GM23338 (cell line): ENCODE data around the gene TNFRSF6B. TPM values are rescaled to one million over a fixed set of nuclear protein-coding genes. Genes with fewer than 3 reads are reported as not detected.
A peak's percentile ranks its signal among the peaks of the same experiment; 100 is the strongest.

Experiments used
- ATAC-seq: fragments of 200-7000 bp; cut with Tn5 transposase; 3 replicates; pipeline ENCODE4 v1.9.1; 2020
- DNase-seq: peaks from one replicate; pipeline ENCODE4 v3.0.0-alpha.2; 2015; ENCODE audit warnings: low spot score
- H2AFZ ChIP-seq: fragments of 200-600 bp; sonication (generic); 2 replicates; pipeline ENCODE4 v1.8.0; 2016; ENCODE audit warnings: antibody characterized with exemption, mild to moderate bottlenecking, moderate library complexity
- H3F3A ChIP-seq: fragments of 200-600 bp; sonication (generic); replicated peaks from 2 replicates; pipeline ENCODE4 v1.8.0; 2017; ENCODE audit warnings: antibody characterized with exemption, mixed run types, low read depth
- H3K27ac ChIP-seq: fragments of 200-600 bp; sonication (generic); 2 replicates; pipeline ENCODE4 v1.6.1; 2016; ENCODE audit warnings: low read depth
- H3K27me3 ChIP-seq: fragments of 200-600 bp; sonication (generic); 2 replicates; pipeline ENCODE4 v1.8.0; 2016; ENCODE audit warnings: mild to moderate bottlenecking, mixed run types, moderate library complexity; ENCODE audit not compliant: insufficient read depth
- H3K36me3 ChIP-seq: fragments of 200-600 bp; sonication (generic); 2 replicates; pipeline ENCODE4 v1.8.0; 2016; ENCODE audit warnings: mild to moderate bottlenecking; ENCODE audit not compliant: insufficient read depth
- H3K4me1 ChIP-seq: fragments of 200-600 bp; sonication (generic); 2 replicates; pipeline ENCODE4 v1.8.0; 2016; ENCODE audit warnings: mild to moderate bottlenecking, moderate library complexity; ENCODE audit not compliant: insufficient read depth
- H3K4me2 ChIP-seq: fragments of 200-600 bp; sonication (generic); 2 replicates; pipeline ENCODE4 v1.7.1; 2017; ENCODE audit warnings: mixed run types
- H3K4me3 ChIP-seq: fragments of 200-600 bp; sonication (generic); 2 replicates; pipeline ENCODE4 v1.6.1; 2016; ENCODE audit warnings: mixed run types
- H3K79me2 ChIP-seq: fragments of 200-600 bp; sonication (generic); replicated peaks from 2 replicates; pipeline ENCODE4 v1.8.0; 2017; ENCODE audit warnings: mild to moderate bottlenecking; ENCODE audit not compliant: insufficient read depth
- H3K9me2 ChIP-seq: fragments of 200-600 bp; sonication (generic); 2 replicates; pipeline ENCODE4 v1.8.0; 2017; ENCODE audit not compliant: insufficient read depth
- H4K20me1 ChIP-seq: fragments of 200-600 bp; sonication (generic); replicated peaks from 2 replicates; pipeline ENCODE4 v1.8.0; 2017; ENCODE audit warnings: mild to moderate bottlenecking; ENCODE audit not compliant: insufficient read depth
- H3K27ac Mint-ChIP-seq: 2 replicates; pipeline ENCODE4 v1.8.0; 2020; ENCODE audit warnings: inconsistent platforms, mild to moderate bottlenecking, moderate library complexity, mixed read lengths
- H3K27me3 Mint-ChIP-seq: 3 replicates; pipeline ENCODE4 v1.8.0; 2022; ENCODE audit warnings: low read depth, mild to moderate bottlenecking, moderate library complexity, mixed read lengths, inconsistent platforms; ENCODE audit not compliant: insufficient read depth, poor library complexity
- H3K36me3 Mint-ChIP-seq: 3 replicates; pipeline ENCODE4 v1.8.0; 2021; ENCODE audit warnings: low read depth, mild to moderate bottlenecking, inconsistent platforms, moderate library complexity, mixed read lengths
- H3K4me1 Mint-ChIP-seq: 3 replicates; pipeline ENCODE4 v1.8.0; 2020; ENCODE audit warnings: mild to moderate bottlenecking, inconsistent platforms, mixed read lengths
- H3K4me3 Mint-ChIP-seq: 3 replicates; pipeline ENCODE4 v1.8.0; 2021; ENCODE audit warnings: moderate library complexity, mild to moderate bottlenecking, inconsistent platforms, mixed read lengths
- H3K9me3 Mint-ChIP-seq: 3 replicates; pipeline ENCODE4 v1.8.0; 2020; ENCODE audit warnings: moderate library complexity, mild to moderate bottlenecking, inconsistent platforms, mixed read lengths
- CREB1 ChIP-seq: fragments of 250-450 bp; sonication (Bioruptor Pico); IDR thresholded peaks from 2 replicates; pipeline ENCODE4 v1.5.0; 2020; ENCODE audit warnings: low read depth, mild to moderate bottlenecking, moderate library complexity
- ETS1 ChIP-seq: IDR thresholded peaks from 2 replicates; pipeline ENCODE4 v1.6.1; 2016; ENCODE audit warnings: antibody characterized with exemption
- EZH2 ChIP-seq: fragments of 200-600 bp; sonication (generic); IDR thresholded peaks from one replicate; pipeline ENCODE4 v1.8.0; 2017; ENCODE audit warnings: antibody characterized with exemption, mild to moderate bottlenecking, low read depth; ENCODE audit not compliant: unreplicated experiment
- JUNB ChIP-seq: IDR thresholded peaks from one replicate; pipeline ENCODE4 v1.6.1; 2016; ENCODE audit warnings: antibody characterized with exemption; ENCODE audit not compliant: unreplicated experiment
- NANOG ChIP-seq: IDR thresholded peaks from 2 replicates; pipeline ENCODE4 v1.6.1; 2016; ENCODE audit warnings: antibody characterized with exemption, borderline replicate concordance
- POLR2AphosphoS5 ChIP-seq: IDR thresholded peaks from 2 replicates; pipeline ENCODE4 v1.6.1; 2016; ENCODE audit warnings: antibody characterized with exemption, low read depth
- STAT1 ChIP-seq: IDR thresholded peaks from one replicate; pipeline ENCODE4 v1.6.1; 2016; ENCODE audit warnings: antibody characterized with exemption; ENCODE audit not compliant: unreplicated experiment
- ZNF114 ChIP-seq: fragments of 250-450 bp; sonication (Bioruptor Pico); IDR thresholded peaks from 2 replicates; pipeline ENCODE4 v1.5.0; 2020; ENCODE audit warnings: mild to moderate bottlenecking, moderate library complexity
- ZNF331 ChIP-seq: fragments of 250-450 bp; sonication (Bioruptor Pico); IDR thresholded peaks from 2 replicates; pipeline ENCODE4 v1.5.0; 2020; ENCODE audit warnings: low read depth, mild to moderate bottlenecking, moderate library complexity
- ZNF462 ChIP-seq: fragments of 250-450 bp; sonication (Bioruptor Pico); IDR thresholded peaks from 2 replicates; pipeline ENCODE4 v1.5.0; 2020; ENCODE audit warnings: mild to moderate bottlenecking, moderate library complexity
- polyA plus RNA-seq: library from polyadenylated mRNA; unstranded; fragments of >200 nt; fragmentation: Nextera tagmentation; extraction: Ambion mirVana; gene quantifications from 2 replicates; pipeline ENCODE4 v1.2.1, GENCODE V29; 2016
- total RNA-seq: library from RNA; depleted of rRNA; stranded (reverse); fragments of >200 nt; shearing (Covaris generic); gene quantifications from 2 replicates; pipeline ENCODE4 v1.2.3, GENCODE V29; 2014

TNFRSF6B gene
- total and polyA plus RNA-seq, 2 experiments from 2014 or later: 0.28 TPM; not detected in 1

- H3K36me3 Mint-ChIP-seq: peaks cover 16% of the 10 kb centered on the region
- ATAC-seq (no peak), DNase-seq (peak; percentile 46)
- Histone ChIP-seq H3K79me2 (no peaks in the 10 kb centered on the region), H3K36me3 (no peaks in the 10 kb centered on the region), H3K27me3 (no peaks in the 10 kb centered on the region), H4K20me1 (no peaks in the 10 kb centered on the region), H3K27ac (no peak overlapping the region), H2AFZ (no peak overlapping the region), H3K4me2 (no peak overlapping the region), H3K4me1 (no peaks in the 10 kb centered on the region), H3K9me2 (no peaks in the 10 kb centered on the region), H3F3A (peaks cover 4% of the 10 kb centered on the region; the same call in 1 of the 2 replicates), H3K4me3 (no peak overlapping the region)
- peaks cover 23% of the 10 kb centered on the region for H3K27me3 Mint-ChIP-seq
- no peak overlapping the region for H3K27ac Mint-ChIP-seq
- H3K9me3 Mint-ChIP-seq: peaks cover 7% of the 10 kb centered on the region; the same call in 2 of the 3 replicates
- H3K4me1 Mint-ChIP-seq: peaks cover 3% of the 10 kb centered on the region; the same call in 2 of the 3 replicates
- 0 out of 2 replicates have a peak, but pooled peaks have one; percentile 8 for TF ChIP-seq POLR2AphosphoS5
- TF ChIP-seq JUNB: no peak
- TF ChIP-seq ETS1: no peak
- TF ChIP-seq ZNF331: no peak
- no peak for TF ChIP-seq ZNF114
- no peak for TF ChIP-seq STAT1
- peak overlapping the region; percentile 29; the same call in 1 of the 3 replicates for H3K4me3 Mint-ChIP-seq
Measured at GRCh38 chr20:63697868-63698545, 1.6 kb downstream of the TNFRSF6B start.

GRCh38 chr20:63698739-63699465 is 2.5 kb downstream of the TNFRSF6B start:
- Histone ChIP-seq H3K4me1 (no peaks in the 10 kb centered on the region), H3K4me3 (no peak overlapping the region), H3F3A (peaks cover 4% of the 10 kb centered on the region; the same call in 1 of the 2 replicates), H2AFZ (no peak overlapping the region), H3K9me2 (no peaks in the 10 kb centered on the region), H4K20me1 (no peaks in the 10 kb centered on the region), H3K27ac (no peak overlapping the region), H3K79me2 (no peaks in the 10 kb centered on the region), H3K27me3 (no peaks in the 10 kb centered on the region), H3K4me2 (no peak overlapping the region), H3K36me3 (no peaks in the 10 kb centered on the region)
- peaks cover 3% of the 10 kb centered on the region; the same call in 2 of the 3 replicates for H3K4me1 Mint-ChIP-seq
- H3K4me3 Mint-ChIP-seq: no peak overlapping the region
- no peak overlapping the region for H3K27ac Mint-ChIP-seq
- H3K27me3 Mint-ChIP-seq: peaks cover 17% of the 10 kb centered on the region
- peaks cover 2% of the 10 kb centered on the region; the same call in 2 of the 3 replicates for H3K9me3 Mint-ChIP-seq
- H3K36me3 Mint-ChIP-seq: peaks cover 9% of the 10 kb centered on the region
- ATAC-seq (no peak), DNase-seq (no peak)
- TF ChIP-seq STAT1: no peak
- TF ChIP-seq CREB1 (CRISPR knock-in tag): no peak
- TF ChIP-seq NANOG: no peak
- TF ChIP-seq EZH2: no peak
- no peak for TF ChIP-seq ZNF462 (CRISPR knock-in tag)
- TF ChIP-seq JUNB: no peak
